Peyer's patch (tissue), 4 donors: ENCODE measurements around the gene TRIAP1. TPM values are rescaled to one million over a fixed set of nuclear protein-coding genes. Genes with fewer than 3 reads are reported as not detected.
"Not testable (repeated sequence)": the region's sequence is repeated elsewhere in the genome, so short reads cannot be mapped to it uniquely, and the experiment has no call there.

Experiments used
- DNase-seq, 3 donors: peaks; one replicate each; pipeline ENCODE4 v3.0.0-alpha.2; 2017 to 2019
- H3K27ac ChIP-seq, 4 donors: fragments of 200-600 bp; sonication (generic); one replicate each; pipeline ENCODE4 v1.5.1; 2016 to 2019
- H3K27me3 ChIP-seq, 2 donors: fragments of 200-600 bp; sonication (generic); one replicate each; pipeline ENCODE4 v1.5.1; 2019
- H3K36me3 ChIP-seq, 3 donors: fragments of 200-600 bp; sonication (generic); one replicate each; pipeline ENCODE4 v1.5.1; 2016 to 2019
- H3K4me1 ChIP-seq, 4 donors: fragments of 200-600 bp; sonication (generic); one replicate each; pipeline ENCODE4 v1.5.1; 2016 to 2019
- H3K4me3 ChIP-seq, 4 donors: fragments of 200-600 bp; sonication (generic); 1 replicate in 3 of 4; 2 replicates in 1 of 4; pipeline ENCODE4 v1.5.1; 2016 to 2019; ENCODE audit warnings: mild to moderate bottlenecking in 1 of 4
- H3K9me3 ChIP-seq, 4 donors: fragments of 200-600 bp; sonication (generic); one replicate each; pipeline ENCODE4 v1.5.1; 2016 to 2019; ENCODE audit warnings: mild to moderate bottlenecking in 1 of 4
- CTCF ChIP-seq, 6 experiments: fragments of 450-650 bp in 4 of 6; fragments of 200-600 bp in 2 of 6; sonication (generic) in 1 of 6; IDR thresholded peaks; one replicate each; pipeline ENCODE4 v1.5.1; 2017 to 2019; ENCODE audit warnings: antibody characterized with exemption in 6 of 6, mild to moderate bottlenecking in 3 of 6, moderate library complexity in 1 of 6
- POLR2A ChIP-seq, 2 donors: fragments of 450-650 bp; IDR thresholded peaks; one replicate each; pipeline ENCODE4 v1.5.1; 2017; ENCODE audit warnings: antibody characterized with exemption in 2 of 2, mild to moderate bottlenecking in 2 of 2, moderate library complexity in 2 of 2
- total RNA-seq, 4 donors: library from RNA; depleted of rRNA; stranded (reverse); fragments of >200 nt; gene quantifications; one replicate each; pipeline ENCODE4 v1.1.0, GENCODE V29; 2016

TRIAP1 gene
- total RNA-seq, 4 donors from 2014 or later: 4.5 to 19.0 (median 6.4) TPM

DNA sequence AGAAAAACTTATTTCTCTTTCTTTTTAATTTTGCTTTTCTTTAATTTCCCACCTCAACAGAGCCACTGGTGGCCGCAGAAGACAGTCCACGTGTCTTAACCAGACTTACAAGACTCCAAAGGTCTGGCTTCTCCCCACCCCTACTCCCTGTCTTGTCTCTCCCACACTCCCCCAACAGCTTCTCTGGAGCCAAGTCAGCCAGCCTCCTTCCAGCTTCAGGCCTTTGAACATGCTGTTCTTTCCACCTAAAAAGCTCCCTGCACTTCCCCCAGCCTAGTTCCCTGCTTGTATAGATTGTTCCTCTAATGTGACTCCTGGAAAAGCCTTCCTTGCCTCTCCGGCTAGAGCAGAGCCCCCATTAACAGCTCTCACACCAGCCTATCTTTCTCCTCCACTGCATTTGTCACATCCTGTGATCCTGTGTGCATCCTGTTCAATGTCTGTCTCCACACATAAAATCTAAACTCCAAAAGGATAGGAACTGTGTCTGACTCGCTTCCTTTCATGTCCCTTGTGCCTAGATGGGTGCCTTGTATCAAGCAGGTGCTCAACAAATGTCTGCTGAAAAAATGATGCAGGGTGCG lies 42.0 kb upstream of the TRIAP1 start:
- Histone ChIP-seq H3K27ac (no peak overlapping the region), H3K4me1 (no peaks in the 10 kb centered on the region)
- no peak for TF ChIP-seq POLR2A (IDR thresholded peaks at IDR 0.05)
- no peak for TF ChIP-seq CTCF (IDR thresholded peaks at IDR 0.05)

GRCh38 chr12:120487552-120487951 lies 41.4 kb upstream of the TRIAP1 start:
- DNase-seq, H3K27ac ChIP-seq, H3K4me1 ChIP-seq, H3K36me3 ChIP-seq, H3K9me3 ChIP-seq, H3K4me3 ChIP-seq, H3K27me3 ChIP-seq: not testable (repeated sequence)

More for the DNA sequence above, 42.0 kb upstream of the TRIAP1 start:
- no peak overlapping the region for H3K4me3 ChIP-seq
- no peaks in the 10 kb centered on the region for H3K9me3 ChIP-seq
- no peaks in the 10 kb centered on the region for H3K36me3 ChIP-seq
- no peak for DNase-seq
- no peaks in the 10 kb centered on the region for H3K27me3 ChIP-seq

DNA sequence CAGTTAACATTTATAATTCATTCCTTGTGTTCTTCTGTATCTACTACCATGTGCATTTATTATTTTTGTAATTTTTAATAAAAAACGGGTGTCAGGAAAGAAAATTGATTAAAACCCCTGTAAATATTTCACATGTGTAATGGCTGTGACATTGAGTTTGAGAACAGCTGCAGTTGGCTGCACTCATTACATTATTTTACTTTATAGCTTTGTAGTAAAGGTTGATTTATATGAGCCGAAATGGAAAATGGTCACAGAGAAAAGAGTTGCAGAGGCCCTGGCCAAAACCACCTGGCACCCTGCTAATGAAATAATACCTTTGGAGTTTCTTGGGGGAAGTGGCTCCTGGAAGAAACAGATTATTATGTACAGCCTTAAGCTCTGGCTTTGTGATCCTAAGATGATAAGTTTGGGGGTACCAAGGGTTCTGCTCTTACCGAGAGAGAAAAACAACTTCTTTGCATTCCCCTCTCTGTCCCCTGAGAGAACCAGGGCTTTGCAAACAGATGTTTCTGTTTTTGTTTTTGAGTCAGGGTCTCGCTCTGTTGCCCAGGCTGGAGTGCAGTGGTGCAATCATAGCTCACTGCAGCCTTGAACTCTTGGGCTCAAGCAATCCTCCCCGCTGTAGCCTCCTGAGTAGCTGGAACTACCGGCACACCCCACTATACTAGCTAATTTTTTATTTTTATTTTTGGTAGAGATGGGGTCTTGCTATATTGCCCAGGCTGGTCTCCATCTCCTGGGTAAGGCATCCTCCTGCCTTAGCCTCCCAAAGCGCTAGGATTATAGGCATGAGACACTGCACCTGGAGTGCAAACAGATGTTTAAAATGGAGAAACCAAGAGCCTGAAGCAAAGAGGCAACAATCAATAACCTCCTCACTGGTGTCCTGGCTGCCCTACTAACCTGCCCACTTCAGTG lies 40.0 kb upstream of the TRIAP1 start:
- Histone ChIP-seq H3K4me3 (no peak overlapping the region), H3K9me3 (no peaks in the 10 kb centered on the region), H3K27ac (no peak overlapping the region), H3K4me1 (no peaks in the 10 kb centered on the region), H3K36me3 (no peaks in the 10 kb centered on the region), H3K27me3 (no peaks in the 10 kb centered on the region)
- no peak for DNase-seq
- TF ChIP-seq POLR2A (IDR thresholded peaks at IDR 0.05): no peak
- TF ChIP-seq CTCF (IDR thresholded peaks at IDR 0.05): no peak

GRCh38 chr12:120483621-120484020 lies 37.4 kb upstream of the TRIAP1 start:
- no peaks in the 10 kb centered on the region for H3K36me3 ChIP-seq
- H3K9me3 ChIP-seq: no peaks in the 10 kb centered on the region
- H3K27me3 ChIP-seq: no peaks in the 10 kb centered on the region
- no peak overlapping the region for H3K27ac ChIP-seq
- no peaks in the 10 kb centered on the region for H3K4me1 ChIP-seq
- no peak for DNase-seq
- H3K4me3 ChIP-seq: no peak overlapping the region
- TF ChIP-seq CTCF (IDR thresholded peaks at IDR 0.05) (no peak), POLR2A (IDR thresholded peaks at IDR 0.05) (no peak)

DNA sequence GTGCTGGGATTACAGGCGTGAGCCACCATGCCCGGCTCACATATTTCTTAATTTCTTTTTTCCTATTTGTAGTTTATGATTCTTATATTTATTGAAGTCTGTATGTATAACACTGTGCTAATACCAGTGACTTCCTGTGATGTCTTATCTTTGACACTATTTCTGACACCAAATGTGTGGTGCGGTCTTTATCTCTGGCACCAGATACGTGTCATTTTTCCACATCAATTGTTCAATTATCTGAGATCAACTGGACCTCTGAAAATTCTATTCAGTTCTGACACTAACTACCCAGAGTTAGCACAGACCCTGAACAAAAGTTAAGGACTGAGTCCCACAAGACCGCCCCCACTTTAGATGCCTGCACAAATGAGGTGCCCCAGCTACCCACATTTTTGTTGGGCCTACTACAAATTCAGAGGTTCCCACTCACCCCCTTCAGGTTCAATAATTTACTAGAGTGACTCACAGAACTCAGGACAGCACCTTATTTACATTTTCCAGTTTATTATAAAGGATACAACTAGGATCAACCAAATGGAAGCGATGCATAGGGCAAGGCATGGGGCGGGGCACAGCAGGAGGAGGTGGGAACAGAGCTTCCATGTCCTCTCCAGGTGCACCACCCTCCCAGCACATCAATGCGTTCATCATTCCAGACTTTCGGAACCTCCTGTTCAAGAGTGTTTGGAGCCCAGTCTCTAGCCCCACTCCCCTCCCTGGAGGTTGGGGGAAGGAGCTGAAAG lies 35.0 kb upstream of the TRIAP1 start:
- TF ChIP-seq CTCF (IDR thresholded peaks at IDR 0.05) (no peak), POLR2A (IDR thresholded peaks at IDR 0.05) (no peak)
- DNase-seq: no peak

GRCh38 chr12:120480211-120480610 lies 34.0 kb upstream of the TRIAP1 start:
- Histone ChIP-seq H3K27me3 (no peaks in the 10 kb centered on the region), H3K4me3 (no peak overlapping the region), H3K27ac (no peak overlapping the region), H3K4me1 (no peaks in the 10 kb centered on the region), H3K9me3 (no peaks in the 10 kb centered on the region), H3K36me3 (no peaks in the 10 kb centered on the region)
- no peak for DNase-seq
- TF ChIP-seq CTCF (IDR thresholded peaks at IDR 0.05) (no peak), POLR2A (IDR thresholded peaks at IDR 0.05) (no peak)

More for the DNA sequence above, 35.0 kb upstream of the TRIAP1 start:
- Histone ChIP-seq H3K36me3 (no peaks in the 10 kb centered on the region), H3K27ac (no peak overlapping the region), H3K4me3 (no peak overlapping the region), H3K27me3 (no peaks in the 10 kb centered on the region), H3K9me3 (no peaks in the 10 kb centered on the region), H3K4me1 (no peaks in the 10 kb centered on the region)
